Right lobe of liver (tissue), 4 donors: ENCODE results near the gene PRSS8.

Experiments used
- POLR2A ChIP-seq: fragments of 450-650 bp; IDR thresholded peaks from one replicate; pipeline ENCODE4 v1.6.1; 2017; ENCODE audit warnings: antibody characterized with exemption, mild to moderate bottlenecking
- TF ChIP-seq, protein P1 (sequence below), 4 donors: fragments of 200-600 bp in 3 of 4; fragments of 450-650 bp in 1 of 4; IDR thresholded peaks; one replicate each; pipeline versions ENCODE4 v1.5.1 to v1.8.0; 2016 to 2022; ENCODE audit warnings: antibody characterized with exemption in 4 of 4, mild to moderate bottlenecking in 2 of 4
- donor health status: DM: no; HTN: no; CAD: no.
- donor health status: DM: no; HTN: no; CAD: no.
- donor health status: DM: no; HTN: yes; CAD: no.

DNA sequence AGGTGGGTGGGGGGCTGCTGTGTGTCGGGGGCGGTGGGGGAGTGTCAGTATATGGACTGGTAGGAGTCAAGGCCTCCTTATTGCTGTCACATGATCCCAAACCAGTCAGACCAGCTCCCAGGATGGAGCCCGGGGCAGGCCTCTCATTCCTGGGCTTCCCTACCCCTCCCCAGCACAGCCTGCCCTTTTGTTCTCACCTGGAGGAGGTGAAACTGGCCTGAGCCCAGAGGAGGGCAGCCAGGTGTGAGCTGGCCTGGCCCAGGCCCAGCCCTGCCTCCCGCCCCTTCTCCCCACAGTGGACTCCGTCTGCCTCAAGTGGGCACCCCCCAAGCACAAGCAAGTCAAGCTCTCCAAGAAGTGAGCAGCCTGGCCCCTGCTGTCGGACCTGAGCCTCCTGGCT, 4.6 kb downstream of the PRSS8 start:
- TF ChIP-seq, protein P1, sequence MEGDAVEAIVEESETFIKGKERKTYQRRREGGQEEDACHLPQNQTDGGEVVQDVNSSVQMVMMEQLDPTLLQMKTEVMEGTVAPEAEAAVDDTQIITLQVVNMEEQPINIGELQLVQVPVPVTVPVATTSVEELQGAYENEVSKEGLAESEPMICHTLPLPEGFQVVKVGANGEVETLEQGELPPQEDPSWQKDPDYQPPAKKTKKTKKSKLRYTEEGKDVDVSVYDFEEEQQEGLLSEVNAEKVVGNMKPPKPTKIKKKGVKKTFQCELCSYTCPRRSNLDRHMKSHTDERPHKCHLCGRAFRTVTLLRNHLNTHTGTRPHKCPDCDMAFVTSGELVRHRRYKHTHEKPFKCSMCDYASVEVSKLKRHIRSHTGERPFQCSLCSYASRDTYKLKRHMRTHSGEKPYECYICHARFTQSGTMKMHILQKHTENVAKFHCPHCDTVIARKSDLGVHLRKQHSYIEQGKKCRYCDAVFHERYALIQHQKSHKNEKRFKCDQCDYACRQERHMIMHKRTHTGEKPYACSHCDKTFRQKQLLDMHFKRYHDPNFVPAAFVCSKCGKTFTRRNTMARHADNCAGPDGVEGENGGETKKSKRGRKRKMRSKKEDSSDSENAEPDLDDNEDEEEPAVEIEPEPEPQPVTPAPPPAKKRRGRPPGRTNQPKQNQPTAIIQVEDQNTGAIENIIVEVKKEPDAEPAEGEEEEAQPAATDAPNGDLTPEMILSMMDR (IDR thresholded peaks at IDR 0.05), result no peak
- no peak for TF ChIP-seq POLR2A
